Duodenal mucosa (tissue), 2 donors: Measurements from ENCODE around the gene ASTN2.
"Not testable (repeated sequence)": the region's sequence is repeated elsewhere in the genome, so short reads cannot be mapped to it uniquely, and the experiment has no call there.

Experiments
- H3K27ac ChIP-seq: one replicate; pipeline ENCODE4 v1.7.0; 2013; ENCODE audit warnings: low read depth, low read length
- H3K27me3 ChIP-seq, 2 donors: one replicate each; pipeline ENCODE4 v1.7.0; 2013; ENCODE audit warnings: low read length in 2 of 2, control low read depth in 1 of 2; ENCODE audit not compliant: insufficient read depth in 2 of 2, control insufficient read depth in 1 of 2
- H3K36me3 ChIP-seq, 2 donors: one replicate each; pipeline ENCODE4 v1.7.0; 2013; ENCODE audit warnings: low read length in 2 of 2, control low read depth in 1 of 2; ENCODE audit not compliant: insufficient read depth in 2 of 2, control insufficient read depth in 1 of 2
- H3K4me1 ChIP-seq, 2 donors: one replicate each; pipeline ENCODE4 v1.7.0; 2013; ENCODE audit warnings: low read length in 2 of 2, control low read depth in 1 of 2; ENCODE audit not compliant: insufficient read depth in 2 of 2, control insufficient read depth in 1 of 2
- H3K4me3 ChIP-seq, 2 donors: one replicate each; pipeline ENCODE4 v1.7.0; 2013; ENCODE audit warnings: low read length in 2 of 2, low read depth in 1 of 2
- H3K9ac ChIP-seq, 2 donors: one replicate each; pipeline ENCODE4 v1.7.0; 2013; ENCODE audit warnings: low read length in 2 of 2, low read depth in 1 of 2
- H3K9me3 ChIP-seq, 2 donors: one replicate each; pipeline ENCODE4 v1.7.0; 2013; ENCODE audit warnings: low read length in 2 of 2, control low read depth in 1 of 2; ENCODE audit not compliant: control insufficient read depth in 1 of 2

Gene ASTN2

DNA sequence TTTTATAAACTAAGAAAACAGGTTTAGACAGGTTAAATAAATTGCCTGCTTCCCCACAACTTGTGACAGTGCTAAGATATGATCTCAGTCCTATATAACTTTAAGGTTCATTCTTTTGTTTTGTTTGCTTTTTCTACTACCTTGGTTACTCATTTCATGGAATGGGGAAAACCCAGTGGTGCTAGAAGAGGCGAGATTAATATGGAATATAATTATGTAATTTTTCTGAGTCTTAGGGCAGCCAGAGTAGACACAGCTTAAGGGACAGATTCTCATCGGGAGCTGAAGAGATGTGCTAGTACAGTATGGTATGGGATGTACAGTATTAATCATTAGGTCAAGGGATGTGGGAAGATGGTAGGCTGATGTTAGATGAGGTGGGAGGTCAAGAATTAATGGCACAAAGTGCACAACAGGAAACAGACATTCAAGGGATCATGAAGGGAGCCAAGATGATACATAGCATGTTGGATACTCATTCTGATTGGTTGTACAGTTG is 721.6 kb downstream of the ASTN2 start:
- Histone ChIP-seq H3K9me3 (no peaks in the 10 kb centered on the region), H3K27ac (no peak overlapping the region), H3K36me3 (peaks cover 8 to 12% of the 10 kb centered on the region in 2 donors), H3K27me3 (no peaks in the 10 kb centered on the region), H3K9ac (no peak overlapping the region), H3K4me3 (no peak overlapping the region), H3K4me1 (peaks cover 16 to 23% of the 10 kb centered on the region in 2 donors)

- Histone ChIP-seq H3K9ac (no peak overlapping the region), H3K9me3 (no peaks in the 10 kb centered on the region), H3K4me3 (no peak overlapping the region), H3K36me3 (peaks cover 2 to 5% of the 10 kb centered on the region in 2 donors), H3K4me1 (peaks cover 23 to 28% of the 10 kb centered on the region in 2 donors), H3K27me3 (no peaks in the 10 kb centered on the region), H3K27ac (no peak overlapping the region)
Observed at GRCh38 chr9:116692616-116693015, 722.2 kb downstream of the ASTN2 start.

DNA sequence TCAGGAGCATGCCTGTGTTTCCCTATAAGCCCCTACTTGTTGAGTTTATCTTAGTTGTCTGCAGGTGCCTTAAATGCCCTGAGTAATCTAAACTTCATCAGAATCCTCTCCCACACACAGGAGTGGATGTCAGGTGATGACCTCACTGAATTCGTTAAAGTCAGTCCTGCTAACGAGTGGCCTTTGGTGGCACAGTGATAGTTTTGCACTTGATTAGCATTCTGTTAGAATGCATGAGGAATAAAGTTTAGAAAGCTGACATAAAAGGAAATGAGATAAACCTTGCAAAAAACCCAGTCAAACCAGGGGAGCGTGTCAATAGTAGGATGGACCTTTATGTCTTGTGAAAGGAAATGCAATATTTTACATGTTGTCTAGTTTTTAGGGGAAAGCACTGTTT is 723.2 kb downstream of the ASTN2 start:
- no peak overlapping the region for H3K9ac ChIP-seq
- H3K9me3 ChIP-seq, result no peaks in the 10 kb centered on the region
- no peak overlapping the region for H3K27ac ChIP-seq
- no peaks in the 10 kb centered on the region for H3K36me3 ChIP-seq
- H3K4me3 ChIP-seq, result no peak overlapping the region
- H3K27me3 ChIP-seq, result no peaks in the 10 kb centered on the region
- H3K4me1 ChIP-seq, result peaks cover 26 to 29% of the 10 kb centered on the region in 2 donors

DNA sequence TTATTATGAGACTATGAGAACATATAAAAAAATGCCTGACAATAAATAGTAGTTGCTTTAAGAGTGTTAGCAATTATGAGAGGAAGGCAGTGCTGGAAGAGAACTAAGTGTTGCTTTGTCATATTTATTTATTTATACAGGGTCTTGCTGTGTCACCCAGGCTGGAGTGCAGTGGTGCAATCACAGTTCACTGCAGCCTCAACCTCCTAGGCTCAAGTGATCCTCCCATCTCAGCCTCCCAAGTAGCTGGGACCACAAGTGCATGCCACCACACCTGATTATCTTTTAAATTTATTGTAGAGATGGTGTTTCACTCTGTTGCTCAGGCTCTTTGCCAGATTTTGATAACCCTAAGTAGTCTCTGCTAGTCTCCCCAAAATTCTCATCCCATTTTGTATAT is 724.1 kb downstream of the ASTN2 start:
- not testable (repeated sequence) for H3K27me3 ChIP-seq, H3K36me3 ChIP-seq, H3K9me3 ChIP-seq, H3K4me3 ChIP-seq, H3K9ac ChIP-seq, H3K27ac ChIP-seq
- H3K4me1 ChIP-seq, result peaks cover 32 to 37% of the 10 kb centered on the region in 2 donors

DNA sequence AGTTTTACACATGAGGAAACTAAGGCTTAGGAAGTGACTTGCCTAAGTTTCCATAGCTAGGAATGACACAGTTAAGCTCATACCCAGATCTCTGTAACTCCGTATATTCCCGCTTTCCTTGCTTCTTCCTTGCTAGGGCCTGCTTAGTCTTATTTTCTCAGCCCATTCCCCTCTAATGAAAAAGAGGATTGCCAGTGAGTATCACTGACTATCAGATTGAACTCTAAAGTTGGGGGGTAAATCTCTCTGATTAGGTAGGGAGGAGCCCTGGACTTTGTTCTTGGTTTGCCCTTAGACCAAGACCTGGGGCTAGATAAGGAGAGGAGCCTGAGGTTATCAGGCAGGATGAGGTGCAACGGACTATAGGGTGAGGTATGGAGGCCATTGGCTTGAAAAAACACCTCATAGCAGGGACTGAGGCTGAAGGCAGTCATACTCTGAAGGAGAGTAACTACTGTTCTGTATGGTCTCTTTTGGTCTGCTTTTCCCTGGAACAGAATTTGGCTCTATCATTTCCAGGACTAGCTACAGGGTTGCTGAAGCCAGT is 725.3 kb downstream of the ASTN2 start:
- Histone ChIP-seq H3K27ac (no peak overlapping the region), H3K4me1 (peaks cover 32 to 37% of the 10 kb centered on the region in 2 donors), H3K9ac (no peak overlapping the region), H3K4me3 (peak overlapping the region in 1 of 2 donors; percentile 6), H3K9me3 (no peaks in the 10 kb centered on the region), H3K27me3 (no peaks in the 10 kb centered on the region), H3K36me3 (no peaks in the 10 kb centered on the region)

GRCh38 chr9:116688806-116689485 is 725.9 kb downstream of the ASTN2 start:
- Histone ChIP-seq H3K4me3 (peak overlapping the region; percentile 80 to 92), H3K9me3 (peaks cover 0 to under 1% of the 10 kb centered on the region in 2 donors), H3K36me3 (no peaks in the 10 kb centered on the region), H3K27me3 (no peaks in the 10 kb centered on the region), H3K4me1 (peaks cover 32 to 37% of the 10 kb centered on the region in 2 donors), H3K27ac (no peak overlapping the region), H3K9ac (peak overlapping the region in 1 of 2 donors; percentile 60)

GRCh38 chr9:116687754-116688135 is 727.1 kb downstream of the ASTN2 start:
- no peak overlapping the region for H3K27ac ChIP-seq
- peaks cover 0 to 6% of the 10 kb centered on the region in 2 donors for H3K9me3 ChIP-seq
- peak overlapping the region; percentile 80 to 92 for H3K4me3 ChIP-seq
- H3K36me3 ChIP-seq, result no peaks in the 10 kb centered on the region
- peaks cover 32 to 37% of the 10 kb centered on the region in 2 donors for H3K4me1 ChIP-seq
- H3K9ac ChIP-seq, result peak overlapping the region; percentile 60 to 71
- H3K27me3 ChIP-seq, result no peaks in the 10 kb centered on the region

- Histone ChIP-seq H3K4me1 (peaks cover 32 to 37% of the 10 kb centered on the region in 2 donors), H3K9me3 (peaks cover 0 to 6% of the 10 kb centered on the region in 2 donors), H3K4me3 (peak within 1 kb of the TSS; percentile 80 to 92), H3K36me3 (no peaks in the 10 kb centered on the region), H3K27me3 (no peaks in the 10 kb centered on the region), H3K9ac (peak within 1 kb of the TSS; percentile 60 to 84), H3K27ac (no peak within 1 kb of the TSS)
Observed at GRCh38 chr9:116687074-116687753, 727.6 kb downstream of the ASTN2 start, which contains the start of gene TRIM32. TSS of gene TRIM32 (plus strand) at chr9:116687305. CDS start at chr9:116697743, 10,438 bp downstream.

GRCh38 chr9:116686693-116687073 is 728.2 kb downstream of the ASTN2 start:
- H3K27me3 ChIP-seq, result no peaks in the 10 kb centered on the region
- H3K4me1 ChIP-seq, result peaks cover 32 to 37% of the 10 kb centered on the region in 2 donors
- peaks cover 0 to 6% of the 10 kb centered on the region in 2 donors for H3K9me3 ChIP-seq
- H3K9ac ChIP-seq, result peak overlapping the region; percentile 60 to 84
- H3K4me3 ChIP-seq, result peak overlapping the region; percentile 80 to 92
- no peaks in the 10 kb centered on the region for H3K36me3 ChIP-seq
- no peak overlapping the region for H3K27ac ChIP-seq

GRCh38 chr9:116686135-116686534 is 728.7 kb downstream of the ASTN2 start:
- Histone ChIP-seq H3K4me3 (peak overlapping the region; percentile 80 to 92), H3K27me3 (no peaks in the 10 kb centered on the region), H3K9ac (peak overlapping the region; percentile 60 to 84), H3K9me3 (peaks cover 0 to 6% of the 10 kb centered on the region in 2 donors), H3K27ac (no peak overlapping the region), H3K36me3 (no peaks in the 10 kb centered on the region), H3K4me1 (peaks cover 32 to 37% of the 10 kb centered on the region in 2 donors)
